ENCODE data around the gene MGAM2.

DNA sequence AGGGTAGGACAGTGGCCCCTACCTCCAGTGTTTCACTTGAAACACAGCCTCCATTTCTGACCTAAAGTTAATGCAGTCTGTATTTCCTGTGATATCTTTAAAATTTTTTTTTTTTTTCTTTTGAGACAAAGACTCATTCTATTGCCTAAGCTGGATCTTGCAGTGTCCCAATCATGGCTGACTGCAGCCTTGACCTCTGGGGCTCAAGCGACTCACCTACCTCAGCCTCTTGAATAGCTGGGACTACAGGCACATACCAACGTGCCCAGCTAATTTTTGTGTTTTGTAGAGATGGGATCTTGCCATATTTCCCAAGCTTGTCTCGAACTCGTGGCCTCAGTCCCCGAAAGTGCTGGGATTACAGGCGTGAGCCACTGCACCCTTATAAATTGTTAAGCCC lies 16.7 kb upstream of the MGAM2 start:
- TF ChIP-seq SALL2 (CRISPR knock-in tag; IDR thresholded peaks at IDR 0.05), result no peak
- TF ChIP-seq, protein P1, sequence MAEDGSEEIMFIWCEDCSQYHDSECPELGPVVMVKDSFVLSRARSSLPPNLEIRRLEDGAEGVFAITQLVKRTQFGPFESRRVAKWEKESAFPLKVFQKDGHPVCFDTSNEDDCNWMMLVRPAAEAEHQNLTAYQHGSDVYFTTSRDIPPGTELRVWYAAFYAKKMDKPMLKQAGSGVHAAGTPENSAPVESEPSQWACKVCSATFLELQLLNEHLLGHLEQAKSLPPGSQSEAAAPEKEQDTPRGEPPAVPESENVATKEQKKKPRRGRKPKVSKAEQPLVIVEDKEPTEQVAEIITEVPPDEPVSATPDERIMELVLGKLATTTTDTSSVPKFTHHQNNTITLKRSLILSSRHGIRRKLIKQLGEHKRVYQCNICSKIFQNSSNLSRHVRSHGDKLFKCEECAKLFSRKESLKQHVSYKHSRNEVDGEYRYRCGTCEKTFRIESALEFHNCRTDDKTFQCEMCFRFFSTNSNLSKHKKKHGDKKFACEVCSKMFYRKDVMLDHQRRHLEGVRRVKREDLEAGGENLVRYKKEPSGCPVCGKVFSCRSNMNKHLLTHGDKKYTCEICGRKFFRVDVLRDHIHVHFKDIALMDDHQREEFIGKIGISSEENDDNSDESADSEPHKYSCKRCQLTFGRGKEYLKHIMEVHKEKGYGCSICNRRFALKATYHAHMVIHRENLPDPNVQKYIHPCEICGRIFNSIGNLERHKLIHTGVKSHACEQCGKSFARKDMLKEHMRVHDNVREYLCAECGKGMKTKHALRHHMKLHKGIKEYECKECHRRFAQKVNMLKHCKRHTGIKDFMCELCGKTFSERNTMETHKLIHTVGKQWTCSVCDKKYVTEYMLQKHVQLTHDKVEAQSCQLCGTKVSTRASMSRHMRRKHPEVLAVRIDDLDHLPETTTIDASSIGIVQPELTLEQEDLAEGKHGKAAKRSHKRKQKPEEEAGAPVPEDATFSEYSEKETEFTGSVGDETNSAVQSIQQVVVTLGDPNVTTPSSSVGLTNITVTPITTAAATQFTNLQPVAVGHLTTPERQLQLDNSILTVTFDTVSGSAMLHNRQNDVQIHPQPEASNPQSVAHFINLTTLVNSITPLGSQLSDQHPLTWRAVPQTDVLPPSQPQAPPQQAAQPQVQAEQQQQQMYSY (CRISPR knock-in tag; IDR thresholded peaks at IDR 0.05), result no peak
- TF ChIP-seq, protein P2, sequence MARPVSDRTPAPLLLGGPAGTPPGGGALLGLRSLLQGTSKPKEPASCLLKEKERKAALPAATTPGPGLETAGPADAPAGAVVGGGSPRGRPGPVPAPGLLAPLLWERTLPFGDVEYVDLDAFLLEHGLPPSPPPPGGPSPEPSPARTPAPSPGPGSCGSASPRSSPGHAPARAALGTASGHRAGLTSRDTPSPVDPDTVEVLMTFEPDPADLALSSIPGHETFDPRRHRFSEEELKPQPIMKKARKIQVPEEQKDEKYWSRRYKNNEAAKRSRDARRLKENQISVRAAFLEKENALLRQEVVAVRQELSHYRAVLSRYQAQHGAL (CRISPR knock-in tag; IDR thresholded peaks at IDR 0.05; ENCODE audit: not compliant biosample characterization), result no peak
